Ecto neural progenitor cell (in vitro differentiated cells): ENCODE results near the gene CD55.

Experiments
- DNase-seq: peaks from one replicate; pipeline ENCODE4 v3.0.0-alpha.2; 2018; ENCODE audit warnings: low spot score

CD55 gene

DNA sequence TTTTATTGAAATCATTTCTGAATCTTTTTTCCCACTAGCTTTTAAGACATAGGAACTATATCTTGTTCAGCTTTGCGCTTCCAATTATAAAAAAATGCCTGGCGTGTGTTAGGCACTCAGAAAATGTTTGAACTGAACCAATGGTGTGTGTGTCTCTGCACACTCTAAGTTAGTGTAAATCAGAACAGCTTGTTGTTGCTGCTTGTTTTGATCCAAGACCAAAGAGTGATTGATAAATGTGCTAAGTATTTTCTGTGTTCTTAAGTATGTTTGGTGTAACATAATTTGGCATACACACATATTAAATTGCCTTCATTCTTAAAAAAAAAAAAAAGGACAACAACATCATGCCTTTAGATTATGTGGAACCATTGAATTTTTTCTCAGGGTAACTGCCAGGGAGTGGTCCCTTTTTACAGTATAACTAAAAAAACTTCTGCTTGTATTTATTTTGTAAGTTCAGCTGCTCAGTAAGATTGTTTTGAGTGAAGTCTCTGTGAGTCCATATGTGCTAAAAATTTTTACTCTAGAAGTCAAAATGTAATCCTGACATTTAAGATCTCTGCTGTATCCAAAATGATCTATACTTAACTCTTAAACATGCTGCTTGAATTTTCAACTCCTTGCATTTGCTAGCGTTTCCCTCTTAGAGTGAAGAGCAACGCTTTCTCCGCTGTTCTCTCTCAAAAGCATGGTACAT lies 8.7 kb downstream of the CD55 start:
- DNase-seq, result no peak

DNA sequence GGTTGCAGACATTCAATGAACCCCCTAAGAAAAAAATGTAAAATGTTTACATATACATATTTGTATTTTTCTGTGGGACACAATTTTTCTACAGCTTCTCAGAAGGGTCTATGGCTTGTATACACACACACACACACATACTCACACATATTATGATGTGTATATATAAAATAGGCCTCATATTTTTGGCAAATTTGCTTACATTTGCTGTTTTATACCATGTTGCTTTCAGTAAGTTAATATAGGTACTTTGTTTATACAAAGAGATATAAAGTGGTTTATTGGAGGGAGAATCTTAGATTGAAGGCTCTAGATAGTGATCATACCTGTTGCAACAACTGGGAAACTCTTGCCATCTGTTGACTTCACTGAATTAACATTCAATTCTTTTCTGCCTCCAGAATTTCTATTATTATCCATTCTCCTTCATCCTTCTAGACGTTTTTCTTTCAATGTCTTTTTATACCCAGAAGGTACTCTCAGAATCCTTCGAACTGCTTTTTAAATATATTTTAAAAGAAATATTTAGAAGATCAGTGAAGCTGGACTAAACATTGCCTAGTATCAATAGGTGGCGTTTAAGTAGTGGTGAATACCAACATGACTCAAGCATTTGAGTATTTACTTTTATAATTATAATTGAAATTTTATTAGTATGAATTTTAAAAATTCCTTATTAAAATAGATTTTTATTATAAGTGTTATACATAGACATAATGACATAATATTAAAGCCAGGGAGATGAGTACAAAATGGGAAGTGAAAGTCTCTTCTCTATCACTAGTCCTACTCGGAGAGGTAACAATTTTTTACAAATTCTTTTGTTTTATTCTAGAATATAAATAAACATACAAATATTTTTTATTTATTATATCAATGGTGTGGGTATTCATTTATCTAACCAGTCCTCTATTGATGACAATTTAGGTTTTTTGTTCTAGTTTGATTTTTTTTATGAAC lies 10.2 kb downstream of the CD55 start:
- DNase-seq, result no peak

GRCh38 chr1:207333009-207333600 lies 11.6 kb downstream of the CD55 start:
- DNase-seq, result no peak

DNA sequence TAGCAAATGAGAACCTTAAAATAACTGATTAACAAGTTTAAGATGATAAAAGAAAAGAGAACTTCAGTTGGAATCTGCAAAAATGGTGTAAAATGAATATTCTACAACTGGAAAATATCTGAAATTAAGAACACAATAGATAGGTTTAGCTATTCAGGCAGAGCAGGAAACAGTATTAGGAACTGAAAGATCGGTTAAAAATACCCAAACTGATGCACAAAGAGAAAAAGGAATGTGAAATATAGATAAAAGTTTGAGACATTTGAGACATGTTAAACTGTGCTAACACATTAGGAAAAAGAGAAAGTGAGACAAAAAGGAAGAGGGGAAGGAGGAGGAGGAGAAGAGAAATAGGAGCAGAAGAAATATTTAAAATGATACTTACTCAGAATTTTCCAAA lies 12.1 kb downstream of the CD55 start:
- no peak for DNase-seq

DNA sequence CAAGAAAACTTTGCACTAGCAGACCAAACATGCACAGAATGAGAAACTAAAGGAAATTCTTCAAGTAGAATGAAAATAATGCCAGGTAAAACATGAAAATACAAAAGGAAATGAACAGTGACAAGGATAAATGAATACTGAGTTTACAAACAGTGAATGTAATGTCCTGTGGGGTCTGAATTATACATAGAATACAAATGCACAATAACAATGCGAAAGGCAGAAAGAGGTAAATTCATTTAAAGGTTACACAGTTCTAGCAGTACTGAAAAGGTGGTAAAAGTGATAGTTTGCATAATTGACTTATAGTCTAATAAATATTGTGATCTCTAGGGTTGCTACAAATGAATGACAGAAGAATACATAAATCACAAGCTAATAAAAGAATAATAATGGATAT lies 12.9 kb downstream of the CD55 start:
- no peak for DNase-seq

DNA sequence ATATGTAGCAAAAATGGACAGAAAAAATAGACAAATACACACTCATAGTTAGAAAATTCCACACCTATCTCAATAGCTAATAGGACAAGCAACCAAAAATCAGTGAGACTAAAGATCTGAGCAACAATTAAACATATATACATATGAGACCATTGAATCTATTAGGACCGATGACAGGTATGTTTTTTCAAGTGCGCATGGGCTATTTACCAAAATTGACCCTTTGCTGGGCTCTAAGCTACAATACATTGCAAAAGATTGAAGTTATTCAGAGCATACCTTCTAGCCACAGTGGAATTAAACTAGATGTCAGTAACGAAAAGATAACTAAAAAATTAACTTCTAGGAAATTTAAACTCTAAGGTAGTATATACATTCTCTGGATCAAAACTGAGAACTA lies 13.7 kb downstream of the CD55 start:
- DNase-seq, result no peak

GRCh38 chr1:207335695-207336363 lies 14.4 kb downstream of the CD55 start:
- DNase-seq, result no peak

DNA sequence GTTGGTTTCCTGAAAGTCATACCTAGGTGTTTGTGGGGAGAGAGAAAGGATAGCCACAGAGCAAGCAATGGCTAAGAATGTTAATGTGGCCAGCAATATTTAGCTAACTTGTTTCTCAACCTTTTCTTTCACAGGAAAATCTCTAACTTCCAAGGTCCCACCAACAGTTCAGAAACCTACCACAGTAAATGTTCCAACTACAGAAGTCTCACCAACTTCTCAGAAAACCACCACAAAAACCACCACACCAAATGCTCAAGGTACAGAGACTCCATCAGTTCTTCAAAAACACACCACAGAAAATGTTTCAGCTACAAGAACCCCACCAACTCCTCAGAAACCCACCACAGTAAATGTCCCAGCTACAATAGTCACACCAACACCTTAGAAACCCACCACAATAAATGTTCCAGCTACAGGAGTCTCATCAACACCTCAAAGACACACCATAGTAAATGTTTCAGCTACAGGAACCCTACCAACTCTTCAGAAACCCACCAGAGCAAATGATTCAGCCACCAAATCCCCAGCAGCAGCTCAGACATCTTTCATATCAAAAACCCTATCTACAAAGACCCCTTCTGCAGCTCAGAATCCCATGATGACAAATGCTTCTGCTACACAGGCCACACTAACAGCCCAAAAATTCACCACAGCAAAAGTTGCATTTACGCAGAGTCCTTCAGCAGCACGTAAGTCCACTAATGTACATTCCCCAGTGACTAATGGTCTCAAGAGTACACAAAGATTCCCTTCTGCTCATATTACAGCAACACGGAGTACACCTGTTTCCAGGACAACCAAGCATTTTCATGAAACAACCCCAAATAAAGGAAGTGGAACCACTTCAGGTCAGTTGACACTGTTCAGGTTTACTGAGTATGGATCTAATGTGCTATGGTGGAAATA lies 15.3 kb downstream of the CD55 start:
- DNase-seq, result no peak

- DNase-seq, result no peak
Observed at GRCh38 chr1:207342332-207342731, 20.9 kb downstream of the CD55 start.

DNA sequence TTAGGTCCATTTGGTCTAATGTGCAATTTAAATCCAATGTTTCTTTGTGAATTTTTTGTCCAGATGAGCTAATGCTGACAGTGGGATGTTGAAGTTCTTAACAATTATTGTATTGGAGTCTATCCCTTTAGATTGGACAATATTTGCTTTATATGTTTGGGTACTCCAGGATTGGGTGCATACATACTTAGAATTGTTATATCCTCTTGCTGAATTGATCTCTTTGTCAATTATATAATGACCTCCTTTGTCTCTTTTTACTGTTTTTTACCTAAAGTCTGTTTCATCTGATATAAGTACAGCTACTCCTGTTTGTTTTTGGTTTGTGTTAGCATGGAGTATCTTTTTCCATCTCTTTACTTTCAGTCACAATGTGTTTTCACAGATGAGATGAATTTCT lies 22.2 kb downstream of the CD55 start:
- no peak for DNase-seq

GRCh38 chr1:207344221-207344620 lies 22.7 kb downstream of the CD55 start:
- DNase-seq, result no peak

DNA sequence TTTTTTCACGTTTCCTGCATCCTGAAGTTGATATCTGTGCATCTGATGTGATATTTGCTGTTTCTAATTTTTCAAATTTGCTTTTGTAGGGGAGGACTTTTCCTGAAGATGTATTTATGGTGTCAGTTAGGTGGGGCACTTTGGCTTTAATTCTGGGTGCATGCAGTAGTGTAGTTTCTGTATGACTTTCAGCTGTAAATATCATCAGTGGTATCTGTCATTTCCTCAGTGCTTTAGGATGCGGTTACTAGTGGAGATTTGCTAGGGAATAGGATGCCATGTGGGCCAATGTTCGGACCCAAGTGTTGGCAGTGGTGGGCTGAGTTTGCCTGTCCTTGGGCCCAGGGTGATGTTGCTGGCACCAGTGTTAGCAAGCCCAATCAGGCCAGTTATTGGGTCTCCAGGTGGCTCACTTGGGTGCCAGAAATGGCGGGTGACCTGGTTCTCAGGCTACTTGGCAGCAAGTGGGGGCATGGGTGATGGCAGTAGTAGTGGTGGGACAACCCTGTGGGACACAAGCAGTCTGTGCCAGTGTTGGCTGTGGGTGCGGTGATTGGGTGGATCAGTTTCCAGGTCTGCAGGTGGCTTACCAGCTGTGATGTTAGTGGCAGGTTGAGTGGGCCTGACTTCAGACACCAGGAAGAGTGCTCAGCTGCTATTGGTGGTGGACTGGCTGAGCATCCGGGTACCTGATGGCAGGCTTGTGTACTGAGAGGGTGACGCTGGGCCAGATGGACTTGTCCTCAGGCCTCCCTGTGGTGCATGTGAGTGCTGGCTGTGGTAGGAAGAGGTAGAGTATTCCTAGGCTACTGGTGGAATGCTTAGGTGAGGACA lies 24.4 kb downstream of the CD55 start:
- DNase-seq, result no peak

DNA sequence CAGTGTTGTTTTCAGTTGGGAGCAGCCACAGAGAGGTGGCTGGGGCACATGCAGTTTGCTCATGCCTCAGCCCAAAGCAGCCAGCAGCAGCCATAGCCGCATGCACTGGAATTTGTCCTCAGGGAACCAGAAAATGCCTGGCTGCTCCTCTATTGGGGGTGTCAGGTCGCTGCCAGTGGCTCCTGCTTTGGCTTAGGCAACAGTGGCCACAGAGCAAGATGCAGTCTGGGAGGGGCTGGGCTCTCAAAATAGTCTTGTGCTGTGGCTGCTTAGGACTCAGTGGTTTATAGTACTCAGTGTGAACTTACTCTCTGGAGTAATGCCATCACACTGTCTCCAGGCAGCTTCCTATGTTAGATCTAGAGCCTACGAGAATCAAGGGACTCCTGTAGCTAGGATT lies 25.0 kb downstream of the CD55 start:
- DNase-seq, result no peak

- DNase-seq, result no peak
Observed at GRCh38 chr1:207349979-207350378, 28.5 kb downstream of the CD55 start.

DNA sequence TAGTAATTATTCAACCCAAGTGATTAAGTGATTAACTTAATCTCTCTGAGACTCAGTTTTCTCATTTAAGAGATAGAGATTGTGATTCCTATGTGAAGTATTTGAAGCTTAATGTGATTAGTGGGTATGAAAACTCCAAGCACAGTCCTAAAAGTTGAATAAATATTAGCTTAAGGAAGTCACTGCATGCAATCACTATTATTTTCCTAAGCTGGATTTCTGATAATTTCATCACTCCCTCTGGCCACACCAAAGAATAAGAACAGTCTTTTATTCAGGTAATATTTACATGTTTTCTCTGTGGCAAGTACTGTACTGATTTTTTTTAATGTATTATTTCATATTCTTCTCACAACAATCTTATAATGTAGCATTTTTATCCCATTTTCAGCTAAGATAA lies 31.1 kb downstream of the CD55 start:
- DNase-seq, result no peak

DNA sequence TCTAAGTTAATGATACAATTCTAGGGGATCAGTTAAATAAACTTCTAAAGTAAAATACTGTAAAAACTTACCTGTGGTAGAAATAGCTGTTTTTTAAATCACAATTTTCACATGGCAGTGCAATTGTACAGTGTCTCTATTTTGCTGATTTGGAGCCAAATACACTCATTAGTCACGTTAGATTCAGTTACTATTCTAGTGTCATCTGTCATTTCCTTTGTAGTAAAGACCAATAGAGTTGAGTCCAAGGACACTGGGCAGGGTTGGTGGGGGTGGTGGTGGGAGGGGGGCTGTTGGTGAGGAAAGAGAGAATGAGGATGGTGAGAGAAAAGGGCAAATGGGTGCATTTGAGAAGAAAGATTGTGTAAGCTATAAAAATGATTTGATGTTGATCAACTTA lies 33.6 kb downstream of the CD55 start:
- DNase-seq, result no peak

DNA sequence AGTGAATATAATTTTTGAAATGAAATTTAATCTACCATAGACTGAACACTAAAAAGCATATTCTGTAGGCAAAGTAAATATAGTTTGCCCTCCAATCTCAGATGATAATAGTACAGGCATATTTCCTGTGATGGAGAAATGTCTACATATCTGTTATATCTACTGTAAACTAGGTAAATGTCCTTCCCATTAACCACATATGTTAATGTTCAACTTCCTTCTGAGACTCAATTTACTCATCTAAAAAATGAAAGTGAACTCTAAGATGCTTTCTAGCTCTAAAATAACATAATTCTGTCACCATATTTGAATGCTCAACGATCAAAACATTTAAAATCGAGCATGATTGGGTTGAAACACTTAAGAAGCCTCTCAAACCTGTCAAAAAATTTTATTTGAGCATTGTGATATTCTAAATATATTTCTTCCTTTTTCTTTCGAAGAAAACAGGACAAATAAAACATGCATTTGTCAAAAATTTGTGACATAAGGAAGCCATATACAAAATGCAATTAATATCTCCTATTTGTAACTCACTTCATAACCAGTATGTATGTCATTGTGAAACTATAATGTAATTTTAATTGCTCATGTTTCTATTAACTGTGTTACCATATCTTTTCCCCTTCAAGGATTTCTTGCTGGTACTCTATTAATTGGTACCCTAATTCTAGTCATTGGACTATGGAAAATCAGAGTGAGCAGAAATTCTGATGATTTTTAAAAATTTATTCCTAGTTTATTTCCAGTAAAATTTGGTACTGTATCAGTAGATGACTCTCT lies 34.2 kb downstream of the CD55 start:
- DNase-seq, result no peak

DNA sequence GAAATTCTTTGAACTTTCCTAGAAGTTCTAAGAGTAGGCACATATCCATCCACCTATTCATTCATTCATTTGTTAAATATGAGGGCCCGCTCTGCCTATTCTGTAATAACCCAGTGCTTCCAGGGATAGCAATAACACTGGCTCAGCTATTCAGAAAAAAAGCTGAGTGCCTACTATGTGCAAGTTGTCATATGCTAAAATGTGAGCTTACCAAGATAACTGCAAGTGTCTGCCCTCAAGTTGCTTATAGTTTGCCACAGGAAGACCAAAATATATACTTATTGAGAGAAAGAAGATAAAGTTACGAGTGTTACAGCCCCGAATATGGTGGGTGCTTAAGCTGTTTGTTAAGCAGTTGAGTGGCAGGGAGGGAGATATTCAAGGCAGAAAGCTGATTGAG lies 39.6 kb downstream of the CD55 start:
- DNase-seq, result no peak

- DNase-seq, result no peak
Observed at GRCh38 chr1:207361889-207362288, 40.4 kb downstream of the CD55 start.
